ENCODE results near the gene MCC.

DNA sequence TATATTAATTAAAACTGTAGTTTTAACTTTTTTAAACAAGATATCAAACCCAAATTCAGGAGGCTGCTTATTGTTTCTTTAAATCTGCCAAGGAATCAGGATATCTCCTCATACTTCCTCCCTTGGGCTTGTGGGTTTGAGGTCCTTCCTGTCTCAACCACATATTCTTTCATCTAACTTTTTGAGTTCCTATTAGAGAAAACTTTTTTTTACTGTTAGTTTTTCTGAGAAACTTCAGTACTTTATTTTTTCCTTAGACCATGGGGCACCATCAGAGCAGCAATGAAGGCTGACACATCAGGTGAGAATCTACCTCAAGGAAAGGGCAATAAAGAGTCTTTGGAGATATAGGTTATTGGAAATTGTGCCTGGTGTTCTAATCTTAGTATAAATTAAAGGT is 110.2 kb downstream of the MCC start:
- TF ChIP-seq, protein P1, sequence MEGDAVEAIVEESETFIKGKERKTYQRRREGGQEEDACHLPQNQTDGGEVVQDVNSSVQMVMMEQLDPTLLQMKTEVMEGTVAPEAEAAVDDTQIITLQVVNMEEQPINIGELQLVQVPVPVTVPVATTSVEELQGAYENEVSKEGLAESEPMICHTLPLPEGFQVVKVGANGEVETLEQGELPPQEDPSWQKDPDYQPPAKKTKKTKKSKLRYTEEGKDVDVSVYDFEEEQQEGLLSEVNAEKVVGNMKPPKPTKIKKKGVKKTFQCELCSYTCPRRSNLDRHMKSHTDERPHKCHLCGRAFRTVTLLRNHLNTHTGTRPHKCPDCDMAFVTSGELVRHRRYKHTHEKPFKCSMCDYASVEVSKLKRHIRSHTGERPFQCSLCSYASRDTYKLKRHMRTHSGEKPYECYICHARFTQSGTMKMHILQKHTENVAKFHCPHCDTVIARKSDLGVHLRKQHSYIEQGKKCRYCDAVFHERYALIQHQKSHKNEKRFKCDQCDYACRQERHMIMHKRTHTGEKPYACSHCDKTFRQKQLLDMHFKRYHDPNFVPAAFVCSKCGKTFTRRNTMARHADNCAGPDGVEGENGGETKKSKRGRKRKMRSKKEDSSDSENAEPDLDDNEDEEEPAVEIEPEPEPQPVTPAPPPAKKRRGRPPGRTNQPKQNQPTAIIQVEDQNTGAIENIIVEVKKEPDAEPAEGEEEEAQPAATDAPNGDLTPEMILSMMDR (IDR thresholded peaks at IDR 0.05): no peak
- no peak for TF ChIP-seq ZFX (IDR thresholded peaks at IDR 0.05; ENCODE audit: borderline replicate concordance)
